Measurements from ENCODE around the gene ADIPOR2.
"Not testable (repeated sequence)": the region's sequence is repeated elsewhere in the genome, so short reads cannot be mapped to it uniquely, and the experiment has no call there.

The ADIPOR2 gene

DNA sequence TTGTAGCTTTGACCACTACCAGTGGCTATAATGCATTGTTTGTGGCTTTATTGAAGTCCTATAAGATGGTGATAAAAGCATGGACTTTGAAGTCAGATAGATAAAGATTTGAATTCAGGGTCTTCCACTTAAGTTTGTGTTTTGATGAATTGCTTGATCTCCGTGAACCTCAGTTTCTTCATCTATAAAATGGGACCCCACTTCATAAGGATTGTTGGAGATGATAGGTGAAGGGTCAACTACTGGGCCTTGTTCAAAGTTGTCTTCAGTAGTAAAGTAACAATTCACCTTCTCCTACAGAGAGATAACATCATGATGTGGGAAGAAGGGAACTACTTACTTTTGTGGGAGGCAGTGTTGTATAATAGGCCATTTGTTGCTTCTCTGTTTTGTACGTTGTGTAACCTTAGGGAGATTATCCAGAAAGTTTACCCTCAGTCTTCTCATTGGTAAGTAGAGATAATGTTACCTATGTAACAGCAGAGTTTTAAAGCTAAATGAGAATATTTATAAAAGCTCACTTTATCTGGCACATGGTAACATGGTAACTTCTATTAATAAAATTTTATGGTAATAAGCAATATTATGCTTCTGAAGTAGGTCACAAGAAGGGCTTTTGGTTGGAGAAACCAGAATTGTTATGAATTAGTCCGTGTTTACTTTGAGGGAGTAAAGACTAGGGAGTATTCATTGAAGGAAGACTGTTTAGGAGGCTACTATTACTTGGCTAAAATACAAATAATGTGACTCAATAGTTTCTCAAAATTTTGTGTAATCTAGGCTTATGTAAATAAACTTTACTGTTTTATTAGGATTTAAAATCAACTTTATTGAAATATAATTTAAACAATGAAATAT, 15.1 kb downstream of the ADIPOR2 start:
- no peak for DNase-seq (ENCODE audit: low read depth)

DNA sequence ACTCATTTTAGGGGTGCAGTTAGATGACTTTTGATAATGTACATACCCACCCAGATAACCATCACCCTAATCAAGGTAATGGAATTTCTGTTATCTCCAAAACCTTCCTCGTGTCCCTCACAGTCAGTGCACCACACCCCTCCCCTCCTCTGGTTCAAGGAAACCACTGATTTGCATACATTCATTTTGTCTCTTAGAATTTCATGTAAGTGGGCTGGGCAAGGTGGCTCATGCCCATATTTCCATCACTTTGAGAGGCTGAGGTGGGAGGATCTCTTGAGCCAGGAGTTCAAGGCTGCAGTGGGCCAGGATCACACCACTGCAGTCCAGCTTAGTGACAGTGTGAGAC, 15.7 kb downstream of the ADIPOR2 start:
- no peak for DNase-seq (ENCODE audit: low read depth)

DNA sequence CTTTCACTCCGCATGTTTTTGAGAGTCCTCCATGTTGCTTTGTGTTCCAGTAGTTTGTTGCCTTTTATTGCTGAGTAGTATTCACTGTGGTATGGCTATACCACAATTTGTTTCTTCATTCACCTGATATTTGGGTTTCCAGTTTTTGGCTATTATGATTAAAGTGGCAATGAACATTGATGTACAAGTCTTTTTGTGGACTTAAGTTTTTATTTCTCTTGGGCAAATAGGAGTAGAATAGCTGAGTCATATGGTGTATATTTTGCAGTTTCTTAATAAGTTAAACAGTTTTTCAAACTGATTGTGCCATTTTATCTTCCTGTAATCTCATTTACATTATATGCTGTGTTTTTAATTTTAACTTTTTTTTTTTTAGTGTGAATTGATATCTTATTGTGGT, 16.2 kb downstream of the ADIPOR2 start:
- DNase-seq (ENCODE audit: low read depth) = no peak

DNA sequence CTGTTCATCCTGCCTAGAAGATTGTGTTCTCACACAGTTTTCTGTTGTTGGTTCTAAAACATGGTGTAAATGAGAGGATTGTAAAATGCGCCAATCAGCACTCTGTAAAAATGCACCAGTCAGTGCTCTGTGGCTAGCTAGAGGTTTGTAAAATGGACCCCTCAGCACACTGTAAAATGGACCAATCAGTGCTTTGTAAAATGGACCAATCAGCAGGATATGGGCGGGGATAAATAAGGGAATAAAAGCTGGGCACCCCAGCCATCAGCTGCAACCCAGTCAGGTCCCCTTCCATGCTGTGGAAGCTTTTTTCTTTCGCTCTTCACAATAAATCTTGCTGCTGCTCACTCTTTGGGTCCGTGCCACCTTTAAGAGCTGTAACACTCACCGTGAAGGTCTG, 19.1 kb downstream of the ADIPOR2 start:
- not testable (repeated sequence) for DNase-seq (ENCODE audit: low read depth)

DNA sequence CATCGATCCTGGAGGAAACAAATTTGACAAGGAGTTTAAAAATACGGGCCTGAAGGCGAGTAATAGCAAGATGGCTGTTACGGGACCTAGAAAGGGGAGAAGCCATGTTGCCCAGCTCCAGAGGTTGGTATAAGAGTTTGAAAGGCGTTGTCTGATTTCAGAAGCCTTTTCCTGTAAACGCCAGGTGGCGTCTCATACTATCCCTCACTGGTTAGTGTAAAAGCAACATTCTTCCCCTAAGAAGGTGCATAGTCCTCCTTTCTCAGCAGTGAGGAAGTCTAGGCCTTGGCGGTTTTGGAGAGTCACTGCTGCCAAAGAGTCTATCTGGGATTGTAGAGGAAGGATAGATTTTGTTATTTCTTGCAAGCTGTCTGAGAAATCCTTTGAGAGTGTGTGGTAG, 20.0 kb downstream of the ADIPOR2 start:
- not testable (repeated sequence) for DNase-seq (ENCODE audit: low read depth)

DNA sequence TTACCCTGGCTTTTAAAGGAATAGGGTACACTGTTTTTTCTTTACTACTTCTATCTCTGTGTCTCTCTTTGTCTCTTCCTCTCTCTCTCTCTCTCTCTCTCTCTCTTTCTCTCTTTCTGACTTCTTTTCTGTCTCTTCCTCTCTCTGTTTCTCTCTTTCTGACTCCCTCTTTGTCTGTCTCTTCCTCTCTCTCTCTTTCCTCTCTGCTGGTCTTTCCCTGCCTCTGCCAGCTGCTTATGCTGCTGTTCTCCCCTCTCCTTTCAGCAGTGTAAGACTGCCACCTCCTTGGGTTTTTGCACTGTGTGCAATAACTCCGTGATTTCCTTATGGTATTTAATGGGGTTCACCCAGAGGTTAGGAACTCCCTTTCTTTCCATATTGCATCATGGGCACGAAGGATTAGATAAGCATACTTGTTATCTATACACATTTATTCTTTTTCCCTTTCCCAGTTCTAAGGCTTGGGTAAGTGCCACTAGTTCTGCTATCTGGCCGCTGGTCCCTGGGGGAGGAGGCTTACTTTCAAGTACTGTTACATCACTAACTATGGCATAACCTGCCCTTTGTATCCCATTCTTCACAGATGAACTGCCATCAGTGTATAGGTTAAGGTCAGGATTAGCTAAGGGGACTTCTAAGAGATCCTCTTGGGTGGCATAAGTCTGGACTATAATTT, 20.8 kb downstream of the ADIPOR2 start:
- not testable (repeated sequence) for DNase-seq (ENCODE audit: low read depth)

DNA sequence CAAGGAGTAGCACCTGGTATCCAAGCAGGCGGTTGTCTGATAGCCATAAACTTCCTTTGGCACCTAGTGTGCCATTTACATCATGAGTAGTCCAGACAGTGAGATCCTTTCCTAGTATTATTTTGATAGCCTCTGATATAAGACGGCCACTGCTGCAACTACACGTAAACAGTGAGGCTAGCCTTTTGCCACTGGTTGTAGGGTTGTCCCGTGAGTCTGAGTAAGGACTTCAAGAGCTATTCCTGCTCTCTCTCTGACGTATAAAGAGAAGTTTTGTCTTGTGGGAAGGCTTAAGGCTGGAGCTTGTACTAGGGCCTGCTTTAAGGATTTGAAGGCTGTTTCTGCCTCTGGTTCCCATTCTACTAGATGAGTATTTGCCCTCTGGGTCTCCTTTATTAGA, 21.4 kb downstream of the ADIPOR2 start:
- not testable (repeated sequence) for DNase-seq (ENCODE audit: low read depth)

DNA sequence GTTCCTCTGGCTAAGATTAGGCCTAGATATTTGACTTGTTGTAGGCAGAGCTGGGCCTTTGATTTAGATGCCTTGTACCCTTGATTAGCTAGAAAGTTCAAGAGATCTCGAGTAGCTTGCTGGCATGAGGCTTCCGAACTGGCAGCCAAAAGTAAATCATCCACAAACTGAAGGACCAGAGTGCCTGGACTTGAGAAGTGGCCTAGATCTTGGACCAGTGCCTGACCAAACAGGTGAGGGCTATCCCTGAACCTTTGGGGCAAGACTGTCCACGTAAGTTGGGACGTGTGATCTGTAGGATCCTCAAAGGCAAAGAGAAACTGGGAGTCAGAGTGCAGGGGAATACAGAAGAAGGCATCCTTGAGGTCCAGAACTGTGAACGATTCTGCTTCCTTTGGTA, 22.0 kb downstream of the ADIPOR2 start:
- not testable (repeated sequence) for DNase-seq (ENCODE audit: low read depth)

DNA sequence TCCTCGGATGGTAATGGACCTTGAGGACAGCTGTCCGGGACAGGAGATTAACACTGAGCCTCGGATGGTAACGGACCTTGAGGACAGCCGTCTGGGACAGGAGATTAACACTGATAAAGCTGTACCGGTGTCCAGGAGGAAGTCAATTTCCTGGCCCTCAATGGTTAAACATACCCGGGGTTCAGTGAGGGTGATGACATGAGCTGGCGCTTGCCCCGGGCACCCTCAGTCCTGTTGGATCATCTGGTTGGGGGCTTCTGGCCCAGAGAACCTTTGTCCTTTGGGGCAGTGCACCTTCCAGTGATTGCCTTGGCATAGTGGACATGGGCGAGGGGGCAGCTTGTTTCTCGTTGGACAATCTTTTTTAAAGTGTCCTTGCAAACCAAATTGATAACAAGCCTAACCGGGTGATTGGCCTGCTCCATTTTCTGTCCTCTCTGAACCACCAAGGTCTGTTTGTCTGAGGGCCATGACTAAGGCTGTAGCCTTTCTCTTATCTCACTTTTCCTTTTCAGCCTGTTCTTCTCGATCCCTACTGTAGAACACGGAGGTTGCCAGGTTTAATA, 23.0 kb downstream of the ADIPOR2 start:
- DNase-seq (ENCODE audit: low read depth) = not testable (repeated sequence)

DNA sequence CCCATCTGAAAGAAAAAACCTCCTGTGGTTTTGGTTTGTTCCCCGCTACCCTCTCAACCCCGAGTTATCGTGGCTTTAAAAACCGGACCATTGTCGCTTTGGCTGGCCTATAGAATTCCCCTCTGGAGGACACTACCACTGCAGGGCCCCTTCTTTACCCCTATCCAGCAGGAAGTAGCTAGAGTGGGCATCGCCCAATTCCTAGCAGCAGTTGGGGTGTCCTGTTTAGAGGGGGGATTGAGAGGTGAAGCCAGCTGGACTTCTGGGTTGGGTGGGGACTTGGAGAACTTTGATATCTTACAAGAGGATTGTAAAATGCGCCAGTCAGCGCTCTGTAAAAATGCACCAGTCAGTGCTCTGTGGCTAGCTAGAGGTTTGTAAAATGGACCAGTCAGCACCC, 24.6 kb downstream of the ADIPOR2 start:
- DNase-seq (ENCODE audit: low read depth) = not testable (repeated sequence)

DNA sequence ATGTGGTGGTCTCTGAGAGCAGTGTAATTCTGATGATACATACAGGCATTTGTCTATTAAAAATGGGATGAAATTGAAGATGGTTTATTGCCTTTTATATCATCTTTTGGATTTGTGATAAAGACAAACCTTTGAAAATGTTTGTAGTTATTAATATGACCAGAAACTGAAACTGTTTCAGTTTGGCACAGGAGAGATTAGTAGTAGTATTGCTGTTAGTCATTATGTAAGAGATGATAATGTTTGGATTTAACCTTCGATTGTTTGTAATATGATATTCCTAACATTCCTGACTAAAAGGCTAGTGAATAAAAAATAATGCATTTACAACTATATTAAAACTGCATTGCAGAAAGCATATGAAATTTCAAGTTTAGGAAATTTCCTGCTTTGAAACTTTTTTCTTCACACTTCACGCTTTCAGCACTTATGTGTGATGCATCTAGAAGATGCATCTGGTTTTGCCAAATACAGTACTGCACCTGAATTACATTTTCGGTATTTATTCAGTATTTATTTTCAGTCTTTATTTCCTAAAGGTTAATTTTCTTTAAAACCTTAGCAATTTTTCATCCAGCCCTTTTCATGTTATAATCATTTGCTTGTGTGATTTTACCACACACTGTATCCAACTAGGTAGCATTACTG, 25.5 kb downstream of the ADIPOR2 start:
- DNase-seq (ENCODE audit: low read depth) = no peak

DNA sequence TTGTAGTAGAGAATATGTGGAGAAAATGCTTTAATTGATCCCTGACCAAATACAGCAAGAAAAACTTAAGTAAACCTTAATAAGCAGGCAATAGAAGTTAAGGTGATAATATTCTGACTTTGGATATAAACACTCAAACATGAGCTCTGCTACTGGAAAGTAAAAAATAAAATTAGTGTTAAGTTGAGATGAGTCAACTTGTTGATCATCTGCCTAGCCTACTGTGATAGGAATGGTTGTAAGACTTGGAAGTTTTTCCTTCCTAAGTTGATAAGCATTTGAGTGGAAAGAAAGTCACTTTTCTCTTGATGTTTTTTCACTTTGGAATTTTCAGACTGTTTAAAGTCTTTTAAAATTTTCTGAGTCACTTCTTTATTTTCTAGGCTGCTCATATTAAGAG, 26.0 kb downstream of the ADIPOR2 start:
- DNase-seq (ENCODE audit: low read depth) = no peak

DNA sequence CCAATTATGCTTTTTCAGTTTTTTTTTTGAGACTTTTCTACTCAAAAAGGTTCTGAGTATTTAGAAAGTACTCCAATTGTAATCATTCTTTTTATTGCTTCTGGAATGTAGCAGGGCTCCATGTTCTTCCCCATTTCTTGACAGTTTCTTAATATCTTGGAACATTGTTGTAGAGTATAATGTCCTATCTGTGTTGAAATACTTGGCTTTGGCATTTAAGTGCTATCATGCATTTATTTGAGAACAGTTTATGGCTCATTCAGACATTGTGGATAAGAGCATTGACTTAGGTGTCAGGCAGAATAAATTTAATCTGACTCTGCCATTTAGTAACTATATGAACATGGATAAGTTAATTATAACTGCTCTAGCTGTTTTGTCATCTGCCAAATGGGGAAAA, 28.3 kb downstream of the ADIPOR2 start:
- DNase-seq (ENCODE audit: low read depth) = no peak

DNA sequence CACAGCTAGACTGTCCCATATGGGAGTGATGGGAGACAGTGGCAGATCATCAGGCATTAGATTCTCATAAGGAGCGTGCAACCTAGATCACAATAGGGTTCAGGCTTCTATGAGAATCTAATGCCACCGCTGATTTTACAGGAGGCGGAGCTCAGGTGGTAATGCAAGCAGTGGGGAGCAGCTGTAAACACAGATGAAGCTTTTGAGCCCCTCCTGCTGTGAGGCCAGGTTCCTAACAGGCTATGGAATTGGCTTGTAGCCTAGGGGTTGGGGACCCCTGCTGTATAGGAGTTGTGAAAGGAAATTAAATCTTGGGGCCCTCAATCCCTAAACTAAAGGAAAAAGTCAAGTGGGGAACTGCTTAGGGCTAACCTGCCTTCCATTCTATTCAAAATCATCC, 29.6 kb downstream of the ADIPOR2 start:
- DNase-seq (ENCODE audit: low read depth) = no peak

DNA sequence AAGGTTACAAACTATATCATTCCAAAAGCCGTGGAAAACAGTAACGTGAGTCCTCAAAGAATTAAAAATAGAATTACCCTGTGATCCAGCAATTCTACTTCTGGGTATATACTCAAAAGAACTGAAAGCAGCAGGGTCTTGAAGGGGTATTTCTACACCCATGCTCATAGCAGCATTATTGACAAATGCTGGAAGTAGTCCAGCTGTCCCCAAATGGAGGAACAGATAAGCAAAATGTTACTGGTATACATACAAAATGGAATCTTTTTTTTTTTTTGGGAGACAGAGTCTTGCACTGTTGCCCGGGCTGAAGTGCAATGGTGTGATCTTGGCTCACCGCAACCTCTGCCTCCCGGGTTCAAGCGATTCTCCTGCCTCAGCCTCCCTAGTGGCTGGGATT, 32.9 kb downstream of the ADIPOR2 start:
- DNase-seq (ENCODE audit: low read depth) = no peak

DNA sequence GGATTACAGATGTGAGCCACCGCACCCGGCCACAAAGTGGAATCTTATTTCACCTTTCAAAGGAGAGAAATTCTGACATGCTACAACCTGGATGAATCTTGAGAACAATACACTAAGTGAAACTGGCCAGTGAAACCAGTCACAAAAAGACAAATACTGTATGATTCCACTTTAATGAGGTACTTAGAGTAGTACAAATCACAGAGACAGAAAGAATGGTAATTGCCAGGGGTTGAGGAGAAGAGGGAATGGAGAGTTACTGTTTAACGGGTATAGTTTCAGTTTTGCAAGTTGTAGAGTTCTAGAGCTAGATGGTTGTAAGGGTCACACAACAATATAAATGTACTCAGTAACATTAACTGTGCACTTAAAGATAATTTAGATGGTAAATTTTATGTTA, 33.4 kb downstream of the ADIPOR2 start:
- no peak for DNase-seq (ENCODE audit: low read depth)

DNA sequence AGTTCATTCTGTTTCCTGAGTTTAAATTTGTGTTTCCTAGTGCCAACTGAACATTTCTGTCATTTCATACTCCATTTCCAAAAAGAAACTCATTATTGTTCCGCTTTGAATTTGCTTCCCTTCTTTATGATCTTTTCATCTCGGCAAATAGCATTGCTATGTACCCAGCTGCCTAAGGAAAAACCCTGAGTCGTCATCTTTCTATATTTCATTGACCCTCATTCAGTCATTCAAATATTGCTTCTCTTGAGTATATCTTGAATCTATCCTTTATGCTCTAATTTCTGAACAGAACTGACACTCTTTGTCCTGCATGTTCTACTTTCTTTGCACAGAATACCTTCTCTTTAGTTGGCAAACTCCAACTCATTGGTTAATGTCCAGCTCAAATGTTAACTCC, 35.9 kb downstream of the ADIPOR2 start:
- no peak for DNase-seq (ENCODE audit: low read depth)

DNA sequence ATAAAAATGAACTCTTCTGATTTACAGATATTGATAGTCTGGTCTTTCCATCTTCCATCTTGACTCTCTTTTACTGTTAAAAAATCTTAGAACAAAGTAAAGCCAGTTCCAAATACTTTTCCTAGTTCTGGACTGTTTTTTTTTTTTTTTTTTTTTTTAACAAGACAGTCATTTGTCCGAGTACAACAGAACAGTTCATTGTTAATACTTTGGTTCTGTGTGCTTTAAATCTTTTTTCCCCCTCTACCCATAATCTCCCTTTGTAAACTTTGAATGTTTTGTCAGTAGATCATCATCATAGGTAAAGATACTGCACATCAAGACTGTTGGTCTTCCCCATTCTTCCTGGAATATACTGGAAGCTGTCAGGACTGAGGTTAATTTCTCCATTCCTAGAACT, 38.0 kb downstream of the ADIPOR2 start:
- no peak for DNase-seq (ENCODE audit: low read depth)

DNA sequence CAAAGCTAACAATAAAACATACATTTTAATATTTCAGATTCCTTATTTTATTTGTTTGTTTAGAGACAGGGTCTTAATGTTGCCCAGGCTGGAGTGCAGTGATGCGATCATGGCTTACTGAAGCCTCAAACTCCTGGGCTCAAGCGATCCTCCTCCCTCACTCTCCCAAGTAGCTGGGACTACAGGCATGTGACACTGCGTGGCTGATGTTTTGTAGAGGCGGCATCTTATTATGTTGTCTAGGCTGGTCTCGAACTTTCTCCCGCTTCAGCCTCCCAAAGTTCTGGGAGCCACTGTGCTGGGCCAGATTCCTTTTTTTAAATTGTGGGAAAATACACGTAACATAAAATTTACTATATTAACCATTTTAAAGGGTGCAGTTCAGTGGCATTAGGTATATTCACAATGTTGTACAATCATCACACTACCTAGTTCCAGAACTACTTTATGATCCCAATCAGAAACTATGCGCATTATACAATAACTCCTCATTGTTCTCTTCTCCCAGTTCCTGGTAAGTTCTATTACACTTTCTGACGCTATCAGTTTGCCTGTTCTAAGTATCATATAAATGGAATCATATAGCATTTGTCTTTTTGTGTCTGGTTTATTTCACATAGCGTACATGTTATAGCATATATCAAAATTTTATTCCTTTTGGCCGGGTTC, 40.3 kb downstream of the ADIPOR2 start:
- no peak for DNase-seq (ENCODE audit: low read depth)

DNA sequence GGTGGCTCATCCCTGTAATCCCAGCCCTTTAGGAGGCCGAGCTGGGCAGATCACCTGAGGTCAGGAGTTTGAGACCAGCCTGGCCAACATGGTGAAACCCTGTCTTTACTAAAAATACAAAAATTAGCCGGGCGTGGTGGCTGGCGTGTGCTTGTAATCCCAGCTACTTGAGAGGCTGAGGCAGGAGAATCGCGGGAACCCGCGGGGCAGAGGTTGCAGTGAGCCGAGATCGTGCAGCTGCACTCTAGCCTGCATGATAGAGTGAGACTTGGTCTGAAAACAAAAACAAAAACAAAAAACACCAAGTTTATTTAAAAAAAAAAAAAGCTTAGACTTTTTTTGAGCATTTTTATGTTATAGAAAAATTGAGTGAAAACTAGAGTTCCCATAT, 40.8 kb downstream of the ADIPOR2 start:
- DNase-seq (ENCODE audit: low read depth) = not testable (repeated sequence)

DNA sequence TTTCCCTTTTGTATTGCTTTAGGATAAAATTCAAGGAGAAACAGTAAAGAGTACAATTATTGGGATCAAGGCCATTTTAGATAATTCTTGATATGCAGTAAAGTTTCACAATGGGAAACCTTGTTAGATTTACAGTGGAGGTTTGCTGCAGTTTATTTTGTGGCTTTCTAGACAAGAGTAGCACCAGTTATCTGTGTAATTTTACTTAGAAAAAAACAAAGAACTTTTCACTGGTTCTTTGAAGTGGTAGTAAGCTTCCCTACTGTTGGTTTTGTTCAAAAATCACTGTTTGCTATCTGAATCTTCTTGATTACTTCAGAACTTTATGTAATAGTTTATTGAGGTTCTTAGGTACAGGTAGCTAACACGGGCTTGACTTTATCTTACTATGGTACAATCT, 42.0 kb downstream of the ADIPOR2 start:
- no peak for DNase-seq (ENCODE audit: low read depth)

DNA sequence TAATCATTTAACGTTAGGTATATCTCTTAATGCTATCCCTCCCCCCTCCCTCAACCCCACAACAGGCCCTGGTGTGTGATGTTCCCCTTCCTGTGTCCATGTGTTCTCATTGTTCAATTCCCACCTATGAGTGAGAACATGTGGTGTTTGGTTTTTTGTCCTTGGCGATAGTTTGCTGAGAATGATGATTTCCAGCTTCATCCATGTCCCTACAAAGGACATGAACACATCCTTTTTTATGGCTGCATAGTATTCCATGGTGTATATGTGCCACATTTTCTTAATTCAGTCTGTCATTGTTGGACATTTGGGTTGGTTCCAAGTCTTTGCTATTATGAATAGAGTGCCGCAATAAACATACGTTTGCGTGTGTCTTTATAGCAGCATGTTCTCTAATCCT, 42.8 kb downstream of the ADIPOR2 start:
- DNase-seq (ENCODE audit: low read depth) = not testable (repeated sequence)
